ENCODE data around the gene CRLF3.
"Not testable (repeated sequence)": the region's sequence is repeated elsewhere in the genome, so short reads cannot be mapped to it uniquely, and the experiment has no call there.

The CRLF3 gene, protein sequence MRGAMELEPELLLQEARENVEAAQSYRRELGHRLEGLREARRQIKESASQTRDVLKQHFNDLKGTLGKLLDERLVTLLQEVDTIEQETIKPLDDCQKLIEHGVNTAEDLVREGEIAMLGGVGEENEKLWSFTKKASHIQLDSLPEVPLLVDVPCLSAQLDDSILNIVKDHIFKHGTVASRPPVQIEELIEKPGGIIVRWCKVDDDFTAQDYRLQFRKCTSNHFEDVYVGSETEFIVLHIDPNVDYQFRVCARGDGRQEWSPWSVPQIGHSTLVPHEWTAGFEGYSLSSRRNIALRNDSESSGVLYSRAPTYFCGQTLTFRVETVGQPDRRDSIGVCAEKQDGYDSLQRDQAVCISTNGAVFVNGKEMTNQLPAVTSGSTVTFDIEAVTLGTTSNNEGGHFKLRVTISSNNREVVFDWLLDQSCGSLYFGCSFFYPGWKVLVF

DNA sequence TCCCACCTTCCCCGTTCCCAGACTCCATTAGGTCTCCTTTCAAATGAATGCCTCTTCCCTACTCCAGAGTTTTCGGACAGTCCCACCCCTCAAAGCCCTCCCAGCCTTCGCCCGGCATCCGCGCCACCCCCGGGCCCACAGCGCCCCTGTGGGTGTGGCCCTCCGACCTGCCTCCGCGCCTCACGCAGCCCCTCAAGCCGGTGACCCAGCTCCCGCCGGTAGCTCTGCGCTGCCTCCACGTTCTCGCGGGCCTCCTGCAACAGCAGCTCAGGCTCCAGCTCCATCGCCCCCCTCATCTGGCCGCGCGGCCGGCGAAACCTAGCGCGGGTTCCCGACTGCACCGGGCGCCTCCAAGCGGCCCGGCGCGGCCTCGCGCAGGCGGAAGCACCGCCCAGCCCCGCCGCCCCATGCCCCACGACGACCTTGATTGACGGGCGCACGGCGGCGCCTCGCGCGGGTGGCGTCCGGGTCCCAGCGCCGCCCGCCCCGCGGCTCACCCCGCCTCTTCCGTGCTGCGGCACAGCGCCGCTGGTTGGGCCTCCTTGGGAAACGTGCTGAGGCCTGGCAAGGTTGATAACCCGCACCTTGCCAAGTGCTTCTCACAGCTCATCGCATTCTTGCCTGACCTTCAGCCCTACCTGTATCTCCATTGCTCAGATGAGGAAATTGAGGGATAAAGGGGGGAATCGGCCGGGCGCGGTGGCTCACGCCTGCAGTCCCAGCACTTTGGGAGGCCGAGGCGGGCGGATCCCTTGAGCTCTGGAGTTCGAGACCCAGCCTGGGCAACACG, at the start of gene CRLF3:
Gene CRLF3 (minus strand): TSS at position 337 of the 790 bp plus-strand sequence. CDS start 41 bp downstream, at position 296.
- peak; percentile 60 for DNase-seq (ENCODE audit: low read depth, low spot score)

DNA sequence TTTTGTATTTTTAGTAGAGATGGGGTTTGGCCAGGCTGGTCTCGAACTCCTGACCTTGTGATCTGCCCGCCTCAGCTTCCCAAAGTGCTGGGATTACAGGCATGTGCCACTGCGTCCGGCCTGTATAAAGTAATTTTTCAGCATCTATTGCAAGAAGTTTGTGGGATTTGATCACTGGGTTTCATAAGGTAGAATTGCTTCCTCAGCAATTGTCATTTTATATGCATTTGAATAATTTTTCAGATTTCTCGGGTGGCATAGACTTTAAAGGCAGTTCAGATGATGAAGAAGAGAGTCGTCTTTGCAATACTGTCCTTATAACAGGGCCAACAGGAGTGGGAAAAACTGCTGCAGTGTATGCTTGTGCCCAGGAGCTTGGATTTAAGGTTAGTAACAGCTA, 44.5 kb upstream of the CRLF3 start:
- DNase-seq (ENCODE audit: low read depth, low spot score): no peak

DNA sequence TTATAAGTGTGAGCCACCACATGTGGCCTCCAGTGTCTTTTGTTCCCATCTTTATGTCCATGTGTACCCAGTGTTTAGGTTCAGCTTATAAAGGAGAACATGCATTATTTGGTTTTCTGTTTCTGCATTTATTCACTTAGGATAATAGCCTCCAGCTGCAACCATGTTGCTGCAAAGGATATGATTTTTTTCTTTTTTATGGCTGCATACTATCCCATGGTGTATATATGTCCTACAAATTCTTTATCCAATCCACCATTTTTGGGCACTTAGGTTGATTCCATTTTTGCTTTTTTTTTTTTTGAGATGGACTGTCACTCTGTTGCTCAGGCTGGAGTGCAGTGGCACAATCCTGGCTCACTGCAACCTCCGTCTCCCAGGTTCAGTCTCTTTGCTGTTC, 40.1 kb upstream of the CRLF3 start:
- DNase-seq (ENCODE audit: low read depth, low spot score): no peak

DNA sequence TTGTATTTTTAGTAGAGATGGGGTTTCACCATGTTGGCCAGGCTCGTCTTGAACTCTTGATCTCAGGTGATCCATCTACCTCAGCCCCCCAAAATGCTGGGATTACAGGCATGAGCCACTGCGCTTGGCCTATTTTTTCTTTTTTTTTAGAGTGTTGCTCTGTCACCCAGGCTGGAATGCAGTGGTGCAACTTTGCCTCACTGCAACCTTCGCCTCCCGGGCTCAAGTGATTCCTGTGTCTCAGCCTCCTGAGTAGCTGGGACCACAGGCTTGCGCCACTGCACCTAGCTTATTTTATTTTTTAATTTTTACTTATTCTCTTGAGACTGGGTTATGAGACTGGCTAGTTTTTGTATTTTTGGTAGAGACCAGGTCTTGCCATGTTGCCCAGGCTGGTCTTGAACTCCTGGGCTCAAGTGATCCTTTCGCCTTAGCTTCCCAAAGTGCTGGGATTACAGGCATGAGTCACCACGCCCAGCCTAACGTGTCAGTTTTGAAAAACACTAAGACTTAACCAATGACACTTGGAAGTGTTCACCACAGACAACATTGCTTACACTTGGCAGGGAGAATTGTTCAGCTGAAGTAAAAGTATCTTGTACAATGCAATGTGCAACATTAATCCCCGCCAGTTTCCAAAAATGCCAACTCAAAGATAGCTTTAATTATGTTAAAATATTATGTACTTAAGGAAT, 34.2 kb upstream of the CRLF3 start:
- no peak for DNase-seq (ENCODE audit: low read depth, low spot score)

DNA sequence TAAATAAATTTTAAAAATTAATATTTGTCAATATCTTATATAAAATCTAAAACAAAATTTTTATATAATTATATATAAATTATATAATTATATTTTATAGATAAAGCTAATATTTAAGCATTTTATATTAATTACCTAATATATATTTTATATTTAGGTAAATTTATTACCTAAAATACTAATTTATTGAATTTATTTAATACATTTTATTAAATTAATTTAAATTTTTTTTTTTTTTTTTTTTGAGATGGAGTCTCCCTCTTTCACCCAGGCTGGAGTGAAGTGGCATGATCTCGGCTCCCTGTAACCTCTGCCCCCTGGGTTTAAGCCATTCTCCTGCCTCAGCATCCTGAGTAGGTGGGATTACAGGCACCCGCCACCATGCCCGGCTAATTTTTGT, 29.7 kb upstream of the CRLF3 start:
- DNase-seq (ENCODE audit: low read depth, low spot score): no peak

DNA sequence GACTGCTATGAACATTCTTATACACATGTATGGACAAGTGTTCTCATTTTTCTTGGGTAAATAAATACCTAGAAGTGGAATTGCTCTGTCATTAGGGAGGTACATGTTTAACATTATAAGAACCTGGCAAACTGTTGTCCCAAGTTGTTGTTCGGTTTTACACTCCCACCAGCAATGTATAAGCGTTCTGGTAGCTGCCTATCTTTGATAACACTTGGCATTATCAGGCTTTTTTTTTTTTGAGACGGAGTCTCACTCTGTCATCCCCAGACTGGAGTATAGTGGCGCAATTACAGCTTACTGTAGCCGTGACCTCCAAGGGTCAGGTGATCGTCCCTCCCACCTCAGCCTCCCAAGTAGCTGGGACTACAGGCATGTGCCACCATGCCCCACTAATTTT, 23.5 kb upstream of the CRLF3 start:
- no peak for DNase-seq (ENCODE audit: low read depth, low spot score)

DNA sequence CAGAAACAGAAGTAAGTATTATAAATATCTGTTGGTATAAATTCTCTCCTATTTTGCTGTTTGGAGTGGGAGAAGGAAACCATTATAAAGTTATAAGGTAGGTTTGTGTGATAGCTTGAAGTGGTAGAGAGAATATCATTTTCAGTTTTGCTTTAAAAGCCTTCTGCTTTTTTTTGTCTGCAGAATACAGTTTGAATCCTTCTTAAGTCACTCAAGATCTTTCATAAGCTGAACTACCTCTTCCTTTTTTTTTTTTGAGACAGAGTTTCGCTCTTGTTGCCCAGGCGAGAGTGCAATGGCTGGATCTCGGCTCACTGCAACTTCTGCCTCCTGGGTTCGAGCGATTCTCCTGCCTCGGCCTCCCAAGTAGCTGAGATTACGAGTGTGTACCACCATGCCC, 16.3 kb upstream of the CRLF3 start:
- no peak for DNase-seq (ENCODE audit: low read depth, low spot score)

DNA sequence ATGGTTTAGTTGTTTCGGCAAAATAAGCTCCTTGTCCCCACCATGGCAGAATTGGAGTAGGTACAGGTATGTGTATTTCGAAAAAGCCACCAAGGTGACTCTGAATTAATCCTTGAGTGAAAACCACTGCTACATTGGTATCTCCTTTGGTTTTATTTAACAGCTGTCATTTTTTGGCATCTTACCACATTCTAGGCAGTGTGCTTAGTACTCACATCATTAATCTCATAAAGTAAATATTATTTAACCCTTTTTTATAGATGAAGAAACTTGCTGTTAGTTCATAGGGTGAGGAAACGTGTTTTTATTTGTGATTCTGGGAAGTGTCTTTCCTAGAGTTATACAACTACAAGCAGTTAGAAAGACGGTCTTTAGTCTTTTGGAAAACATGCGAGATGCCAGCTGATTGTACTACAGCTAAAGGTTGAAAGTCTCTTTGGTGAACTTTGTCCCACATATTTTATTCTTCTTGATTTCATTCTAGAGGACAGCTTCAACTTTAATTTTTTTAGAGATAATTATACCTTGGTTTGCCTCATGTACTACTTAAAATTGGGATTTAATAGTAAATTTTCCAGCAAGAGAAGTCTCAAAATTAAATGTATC, 13.8 kb upstream of the CRLF3 start:
- no peak for DNase-seq (ENCODE audit: low read depth, low spot score)

DNA sequence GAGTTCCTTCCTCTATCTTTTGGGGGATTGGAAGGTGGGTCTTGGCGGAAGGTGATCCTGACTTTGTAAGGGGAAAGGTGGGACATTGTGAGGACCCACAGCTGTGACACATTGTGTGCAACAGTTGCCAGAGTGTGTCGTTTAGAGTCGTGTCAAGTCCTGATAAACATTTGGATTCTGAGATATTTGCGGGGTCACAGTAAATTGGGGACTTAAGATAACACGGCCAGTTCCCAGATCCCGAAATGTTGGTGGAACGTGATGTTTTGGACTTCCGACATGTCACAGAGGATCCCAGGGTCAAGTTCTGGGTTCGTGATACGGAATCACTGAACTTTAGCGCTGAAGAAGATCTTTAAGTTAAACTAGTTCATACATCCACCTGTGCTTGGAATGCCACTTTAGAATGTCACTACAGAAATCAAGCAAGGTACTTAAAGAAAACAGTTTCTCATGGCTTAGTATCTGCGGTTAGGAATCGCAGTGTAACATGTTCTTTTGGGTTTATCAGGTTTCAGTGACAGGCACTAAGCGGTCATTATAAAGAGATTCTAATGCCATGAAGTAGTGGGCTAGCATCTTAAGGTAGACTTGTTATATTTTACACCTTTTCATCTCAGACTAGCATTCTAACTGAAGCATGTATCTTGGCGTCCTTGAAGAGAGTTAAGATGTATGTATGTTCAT, 8.1 kb upstream of the CRLF3 start:
- DNase-seq (ENCODE audit: low read depth, low spot score): no peak

DNA sequence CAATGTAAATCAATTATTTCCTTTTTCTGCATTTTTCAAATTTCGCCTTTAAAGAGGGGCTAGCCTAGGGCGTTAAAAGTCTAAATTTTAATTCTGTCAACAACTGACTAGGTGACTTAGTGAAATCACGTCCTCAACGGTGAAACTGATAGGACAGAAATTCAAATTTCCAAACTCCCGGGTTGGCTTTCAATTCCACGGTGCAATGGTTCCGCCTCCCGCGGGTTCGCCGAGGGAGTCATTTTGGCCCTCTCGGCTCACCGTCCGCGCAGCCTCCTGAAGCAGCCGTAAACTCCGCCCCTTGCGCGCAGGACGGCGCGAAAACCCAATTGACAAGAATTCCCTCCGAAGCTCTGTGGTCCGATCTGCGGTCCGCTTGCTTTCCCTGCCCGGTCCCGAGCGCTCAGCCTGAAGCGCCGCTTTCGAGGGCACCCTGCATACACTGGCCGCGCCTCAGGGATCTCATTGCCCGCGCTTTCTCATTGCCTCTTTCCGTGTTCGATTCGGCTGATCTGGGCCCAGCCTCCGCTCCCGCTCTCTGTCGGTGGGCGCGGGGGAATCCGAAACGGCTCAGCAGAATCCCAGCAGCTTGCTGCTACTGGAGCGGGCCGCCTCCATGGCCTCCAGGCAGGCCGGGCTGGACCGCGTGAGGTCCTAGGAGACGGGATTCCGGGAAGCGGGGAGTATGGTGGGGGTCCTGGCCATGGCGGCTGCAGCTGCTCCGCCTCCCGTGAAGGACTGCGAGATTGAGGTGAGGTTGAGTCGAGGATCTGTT, 7.4 kb upstream of the CRLF3 start, which contains the start of gene ATAD5:
Gene ATAD5 (plus strand): TSS at position 304 of the 775 bp plus-strand sequence. CDS start 382 bp downstream, at position 686.
- peak; percentile 63 for DNase-seq (ENCODE audit: low read depth, low spot score)

DNA sequence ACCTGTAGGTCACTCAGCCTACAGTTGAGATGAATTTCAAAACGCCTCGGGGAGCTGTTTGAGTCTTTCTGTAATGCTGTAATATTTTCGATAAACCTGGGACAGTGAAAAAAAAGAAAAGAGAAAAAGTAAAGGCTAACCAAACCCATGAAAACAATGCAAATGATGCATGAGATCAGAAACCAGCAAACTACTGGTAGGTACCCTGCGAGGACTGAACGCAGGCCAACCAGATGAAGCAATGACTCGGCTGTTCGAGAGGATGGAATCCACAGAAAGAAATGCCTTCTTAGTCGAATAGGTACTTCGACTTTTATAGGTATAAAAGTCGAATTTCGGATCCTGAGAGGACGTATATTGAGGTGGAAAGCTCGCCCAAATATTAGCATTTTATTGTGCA, 6.8 kb upstream of the CRLF3 start:
- no peak for DNase-seq (ENCODE audit: low read depth, low spot score)

DNA sequence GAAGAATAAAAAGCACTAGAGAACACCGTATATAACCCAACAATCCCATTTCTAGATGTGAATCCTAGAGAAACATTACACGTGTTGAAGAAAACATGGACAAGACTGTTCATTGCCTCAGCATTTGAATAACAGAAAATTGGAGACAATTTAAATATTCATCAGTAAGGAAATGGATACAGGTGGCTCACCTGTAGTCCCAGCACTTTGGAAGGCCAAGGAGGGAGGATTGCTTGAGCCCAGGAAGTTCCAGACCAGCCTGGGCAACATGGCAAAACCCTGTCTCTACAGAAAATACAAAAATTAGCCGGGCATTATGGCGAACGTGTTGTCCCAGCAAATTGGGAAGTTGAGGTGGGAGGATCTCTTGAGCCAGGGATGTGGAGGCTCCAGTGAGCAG, 4.5 kb upstream of the CRLF3 start:
- DNase-seq (ENCODE audit: low read depth, low spot score): no peak

DNA sequence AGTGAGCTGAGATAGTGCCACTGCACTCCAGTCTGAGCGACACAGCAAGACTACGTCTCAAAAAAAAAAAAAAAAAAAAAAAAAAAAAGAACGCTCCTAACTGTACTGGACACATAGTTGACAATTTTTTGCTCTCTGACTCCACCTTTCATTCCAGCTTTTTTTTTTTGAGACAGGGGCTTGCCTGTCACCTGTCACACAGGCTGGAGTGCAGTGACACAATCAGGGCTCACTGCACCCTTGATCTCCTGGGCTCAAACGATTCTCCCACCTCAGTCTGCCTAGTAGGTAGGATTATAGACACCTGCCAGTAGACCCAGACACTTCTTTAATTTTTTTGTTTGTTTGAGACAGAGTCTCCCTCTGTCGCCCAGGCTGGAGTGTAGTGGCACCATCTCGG, 2.6 kb upstream of the CRLF3 start:
- DNase-seq (ENCODE audit: low read depth, low spot score): no peak

DNA sequence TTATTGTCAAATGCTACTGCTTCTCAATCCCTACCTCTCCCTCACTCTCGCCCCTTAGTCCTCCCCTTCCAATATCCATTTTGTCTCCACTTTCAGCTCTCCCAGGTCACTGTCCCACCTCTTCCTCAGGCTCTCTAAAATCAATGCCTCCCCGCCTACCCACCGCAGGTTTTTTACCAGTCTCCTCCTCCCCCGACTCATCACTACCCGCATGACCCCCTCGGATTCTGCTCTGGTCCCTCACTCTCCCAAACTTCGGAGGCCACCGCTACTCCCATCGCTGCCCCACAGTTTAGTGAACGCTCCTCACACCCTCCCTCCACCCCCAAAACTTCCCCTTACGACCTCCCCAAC, 513 bp downstream of the CRLF3 start:
- no peak for DNase-seq (ENCODE audit: low read depth, low spot score)

DNA sequence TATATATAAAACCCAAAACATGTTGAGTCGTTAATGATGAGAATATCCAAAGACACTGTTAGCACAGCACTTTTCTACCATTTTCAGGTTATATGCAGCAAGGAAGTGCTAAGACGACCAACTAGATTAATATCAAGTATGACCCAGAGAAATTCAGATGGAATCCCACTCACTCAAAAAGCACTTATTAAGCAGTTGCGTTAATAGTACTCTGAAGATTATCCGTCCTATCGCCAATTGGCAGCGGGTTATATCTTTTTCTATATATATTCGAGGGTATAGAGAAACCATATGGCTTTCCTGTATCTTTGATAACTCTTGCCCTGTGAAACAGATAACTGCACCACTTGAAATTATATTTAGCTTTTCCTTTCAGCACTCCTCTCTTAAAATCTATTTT, 1.1 kb downstream of the CRLF3 start:
- no peak for DNase-seq (ENCODE audit: low read depth, low spot score)

DNA sequence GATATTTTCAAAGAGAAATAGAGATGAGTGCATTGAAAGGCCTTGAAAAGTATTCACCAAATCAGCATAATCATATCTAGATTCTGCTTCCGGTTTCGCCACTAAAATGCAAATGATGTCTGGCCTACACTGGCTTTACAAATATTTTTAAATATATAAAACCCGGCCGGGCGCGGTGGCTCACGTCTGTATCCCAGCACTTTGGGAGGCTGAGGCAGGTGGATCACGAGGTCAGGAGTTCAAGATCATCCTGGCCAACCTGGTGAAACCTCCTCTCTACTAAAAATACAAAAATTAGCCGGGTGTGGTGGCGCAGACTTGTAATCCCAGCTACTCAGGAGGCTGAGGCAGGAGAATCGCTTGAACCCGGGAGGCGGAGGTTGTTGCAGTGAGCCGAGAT, 1.6 kb downstream of the CRLF3 start:
- DNase-seq (ENCODE audit: low read depth, low spot score): not testable (repeated sequence)

DNA sequence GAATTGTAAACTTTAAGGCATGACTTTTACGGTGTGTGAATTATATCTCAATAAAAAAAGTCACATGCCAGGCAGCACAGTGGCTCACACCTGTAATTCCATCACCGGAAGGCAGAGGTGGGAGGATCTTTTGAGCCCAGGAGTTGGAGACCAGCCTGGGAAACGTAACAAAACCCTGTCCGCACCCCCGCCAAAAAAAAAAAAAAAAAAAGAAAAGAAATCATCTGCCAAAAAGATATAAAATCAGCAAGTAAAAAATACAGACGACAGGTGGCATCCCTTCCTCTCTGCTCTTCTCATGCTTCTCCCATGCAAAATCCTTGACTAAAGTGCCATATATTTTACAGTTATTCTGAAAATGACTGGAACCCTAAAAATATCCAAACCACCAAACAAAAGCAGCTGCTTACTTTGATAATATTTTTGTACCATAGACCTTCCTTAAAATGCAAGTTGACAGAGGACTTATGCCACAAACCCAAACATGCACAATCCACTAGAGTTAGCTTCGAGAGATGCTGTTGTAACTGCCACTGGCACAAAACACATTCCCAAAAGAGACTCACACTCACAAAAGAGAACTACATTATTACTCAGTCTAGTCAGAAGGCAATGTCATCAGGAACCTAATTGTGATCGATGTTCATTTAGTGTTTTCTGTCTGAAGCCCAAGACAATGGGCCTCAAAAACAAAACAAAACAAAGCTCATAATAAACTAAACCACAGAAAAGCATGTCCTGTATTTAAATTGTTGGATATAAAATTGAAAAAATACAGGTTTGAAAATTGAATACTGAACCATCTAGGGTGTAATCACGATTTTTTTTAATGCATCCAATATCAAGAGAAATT, 2.4 kb downstream of the CRLF3 start:
- DNase-seq (ENCODE audit: low read depth, low spot score): no peak

DNA sequence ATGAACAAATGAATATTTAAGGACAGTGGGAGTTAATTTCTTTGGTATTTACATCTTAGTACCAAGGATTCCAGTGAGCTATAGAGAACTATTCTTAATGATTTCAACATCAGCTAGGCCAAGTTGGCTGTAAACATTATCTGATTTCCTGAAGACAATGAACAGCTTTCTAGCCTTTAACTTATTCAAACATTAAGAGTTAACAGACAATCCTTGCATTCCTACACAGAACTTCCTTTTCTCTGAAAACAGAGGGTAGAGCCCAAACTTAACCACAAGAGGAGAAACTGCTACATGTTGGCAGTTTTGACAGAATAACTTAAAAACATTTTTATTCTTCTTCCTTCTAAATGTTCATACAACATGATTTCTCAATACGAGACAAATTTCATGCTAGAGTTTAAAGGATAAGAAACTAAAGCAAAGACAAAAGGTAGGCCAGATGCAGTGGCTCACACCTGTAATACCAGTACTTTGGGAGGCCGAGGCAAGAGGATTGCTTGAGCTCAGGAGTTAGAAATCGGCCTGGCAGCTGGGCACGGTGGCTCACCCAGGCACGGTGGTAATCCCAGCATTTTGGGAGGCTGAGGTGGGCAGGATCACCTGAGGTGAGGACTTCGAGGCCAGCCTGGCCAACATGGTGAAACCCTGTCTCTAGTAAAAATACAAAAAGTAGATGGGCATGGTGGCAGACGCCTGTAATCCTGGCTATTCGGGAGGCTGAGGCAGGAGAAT, 4.4 kb downstream of the CRLF3 start:
- DNase-seq (ENCODE audit: low read depth, low spot score): no peak

DNA sequence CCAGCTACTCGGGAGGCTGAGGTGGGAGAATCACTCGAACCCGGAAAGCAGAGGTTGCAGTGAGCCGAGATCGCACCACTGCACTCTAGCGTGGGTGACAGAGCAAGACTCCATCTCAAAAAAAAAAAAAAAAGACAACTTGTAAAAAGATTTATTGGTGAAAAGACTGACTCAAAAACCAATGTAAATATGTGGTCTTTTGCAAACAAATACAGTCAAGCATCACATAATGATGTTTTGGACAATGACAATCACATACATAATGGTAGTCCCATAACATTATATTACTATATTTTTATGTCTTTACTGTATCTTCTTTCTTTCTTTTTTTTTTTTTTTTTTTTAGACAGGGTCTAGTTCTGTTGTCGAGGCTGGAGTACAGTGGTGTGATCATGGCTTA, 8.3 kb downstream of the CRLF3 start:
- DNase-seq (ENCODE audit: low read depth, low spot score): no peak
